Activated naive CD8-positive, alpha-beta T cell treated with anti-CD3 and anti-CD28 coated beads, Interleukin-2, amount 10 ng/mL, durations not matched to agents 7 days and 5 days (primary cell): ENCODE results near the gene PIM2. TPM values are rescaled to one million over a fixed set of nuclear protein-coding genes. Genes with fewer than 3 reads are reported as not detected.
A peak's percentile ranks its signal among the peaks of the same experiment; 100 is the strongest.

ENCODE experiments used
- ATAC-seq: fragments of 150-1000 bp; cut with Tn5 transposase; one replicate; pipeline ENCODE4 v1.10.0; 2021; ENCODE audit warnings: low read depth, moderate library complexity
- POLR2A ChIA-PET: fragments of 350-600 bp; sonication (Branson Sonifier 250); formaldehyde crosslinking; loops from one replicate; lab custom pipeline; 2021; ENCODE audit warnings: antibody characterized with exemption; lab: Charles Lee
- DNase-seq: peaks from one replicate; pipeline ENCODE4 v3.0.0; 2021
- H3K27ac Mint-ChIP-seq: one replicate; pipeline ENCODE4 v1.8.0; 2022; ENCODE audit warnings: mild to moderate bottlenecking, mixed read lengths
- H3K27me3 Mint-ChIP-seq: one replicate; pipeline ENCODE4 v1.8.0; 2022; ENCODE audit warnings: mild to moderate bottlenecking, moderate library complexity, mixed read lengths
- H3K36me3 Mint-ChIP-seq: one replicate; pipeline ENCODE4 v1.8.0; 2021; ENCODE audit warnings: mild to moderate bottlenecking, mixed read lengths
- H3K4me1 Mint-ChIP-seq: one replicate; pipeline ENCODE4 v1.8.0; 2021; ENCODE audit warnings: mixed read lengths
- H3K4me3 Mint-ChIP-seq: one replicate; pipeline ENCODE4 v1.8.0; 2022; ENCODE audit warnings: mild to moderate bottlenecking, moderate library complexity, mixed read lengths
- H3K9me3 Mint-ChIP-seq: one replicate; pipeline ENCODE4 v1.8.0; 2021; ENCODE audit warnings: mixed read lengths
- total RNA-seq, 2 experiments: library from RNA; stranded (reverse); gene quantifications; one replicate each; pipeline ENCODE4 v1.2.3, GENCODE V29; 2021

PIM2 gene
- total RNA-seq, 2 experiments from 2014 or later, result 63.1 to 63.2 TPM

DNA sequence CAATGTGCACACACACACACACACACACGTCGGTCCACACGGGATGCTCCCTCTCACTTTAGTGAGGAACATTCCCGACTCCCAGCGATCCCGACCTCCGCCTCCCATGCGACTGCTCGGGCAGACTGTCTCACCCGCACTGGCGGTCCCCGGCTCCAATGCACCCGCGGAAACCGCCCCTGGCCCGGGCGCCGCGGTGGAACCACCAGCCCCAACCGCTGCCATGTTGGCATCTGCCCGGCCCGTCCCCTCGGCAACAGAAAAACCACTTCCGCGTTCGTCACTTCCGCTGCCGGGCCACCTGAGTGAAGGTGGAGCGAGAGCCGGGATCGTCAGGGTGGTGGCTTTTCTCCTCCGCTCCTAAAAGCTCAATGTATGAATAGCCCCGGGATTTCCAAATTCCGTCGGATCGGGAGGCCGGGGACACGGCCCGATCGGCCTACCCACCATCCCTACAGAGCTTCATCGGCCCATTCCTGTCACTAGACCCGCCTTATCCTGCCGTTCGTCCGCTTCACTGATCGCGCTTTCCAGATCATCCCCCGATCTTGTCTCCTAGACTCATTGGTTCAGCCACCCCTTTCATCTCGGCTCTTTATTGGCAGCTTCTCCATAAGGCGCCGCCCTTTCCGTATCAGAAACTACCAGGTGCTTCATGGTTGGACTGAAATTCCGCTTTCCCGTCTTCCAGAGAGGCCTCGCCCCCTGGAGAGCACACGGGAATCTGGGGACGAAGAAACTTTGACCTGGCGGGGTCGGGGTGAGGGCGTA lies 7.2 kb downstream of the PIM2 start, which contains the start of gene SLC35A2:
TSS of gene SLC35A2 (minus strand) at position 235 of the 771 bp plus-strand sequence. CDS start at position 225, 10 bp downstream.
- peak; percentile 87 for DNase-seq
- ATAC-seq, result peak; percentile 85
- Mint-ChIP-seq H3K27ac (peak within 1 kb of the TSS; percentile 93), H3K9me3 (no peaks in the 10 kb centered on the region), H3K4me3 (peak within 1 kb of the TSS; percentile 93), H3K36me3 (no peaks in the 10 kb centered on the region), H3K4me1 (peaks cover 26% of the 10 kb centered on the region), H3K27me3 (no peaks in the 10 kb centered on the region)
- POLR2A ChIA-PET, result interaction anchor here (0.5 to 3.0 kb wide), 11 partner anchors 14 to 264 kb away, joined by 3 to 21 read pairs (median 5); partner anchors contain the start of genes PQBP1 and TIMM17B

GRCh38 chrX:48910926-48911411 lies 7.9 kb downstream of the PIM2 start:
- H3K9me3 Mint-ChIP-seq, result no peaks in the 10 kb centered on the region
- no peaks in the 10 kb centered on the region for H3K36me3 Mint-ChIP-seq

GRCh38 chrX:48909703-48910294 lies 9.0 kb downstream of the PIM2 start:
- Mint-ChIP-seq H3K4me3 (no peak overlapping the region), H3K27me3 (no peaks in the 10 kb centered on the region), H3K36me3 (no peaks in the 10 kb centered on the region), H3K9me3 (no peaks in the 10 kb centered on the region), H3K27ac (no peak overlapping the region), H3K4me1 (peaks cover 24% of the 10 kb centered on the region)
- POLR2A ChIA-PET, result no interaction called here
- no peak for ATAC-seq
- no peak for DNase-seq

More at GRCh38 chrX:48910926-48911411, 7.9 kb downstream of the PIM2 start:
- peaks cover 26% of the 10 kb centered on the region for H3K4me1 Mint-ChIP-seq
- ATAC-seq (peak; percentile 1), DNase-seq (no peak)
- peak overlapping the region; percentile 93 for H3K4me3 Mint-ChIP-seq
- POLR2A ChIA-PET, result interaction anchor here (1.0 to 3.0 kb wide), 6 partner anchors 13 to 262 kb away, joined by 5 to 21 read pairs (median 10); partner anchors contain the start of genes PQBP1 and TIMM17B
- H3K27me3 Mint-ChIP-seq, result no peaks in the 10 kb centered on the region
- peak overlapping the region; percentile 93 for H3K27ac Mint-ChIP-seq

GRCh38 chrX:48908600-48908999 lies 10.2 kb downstream of the PIM2 start:
- Mint-ChIP-seq H3K4me1 (peaks cover 19% of the 10 kb centered on the region), H3K9me3 (no peaks in the 10 kb centered on the region), H3K27ac (no peak overlapping the region), H3K27me3 (no peaks in the 10 kb centered on the region), H3K4me3 (no peak overlapping the region), H3K36me3 (no peaks in the 10 kb centered on the region)
- DNase-seq (no peak), ATAC-seq (no peak)
- POLR2A ChIA-PET, result no interaction called here

DNA sequence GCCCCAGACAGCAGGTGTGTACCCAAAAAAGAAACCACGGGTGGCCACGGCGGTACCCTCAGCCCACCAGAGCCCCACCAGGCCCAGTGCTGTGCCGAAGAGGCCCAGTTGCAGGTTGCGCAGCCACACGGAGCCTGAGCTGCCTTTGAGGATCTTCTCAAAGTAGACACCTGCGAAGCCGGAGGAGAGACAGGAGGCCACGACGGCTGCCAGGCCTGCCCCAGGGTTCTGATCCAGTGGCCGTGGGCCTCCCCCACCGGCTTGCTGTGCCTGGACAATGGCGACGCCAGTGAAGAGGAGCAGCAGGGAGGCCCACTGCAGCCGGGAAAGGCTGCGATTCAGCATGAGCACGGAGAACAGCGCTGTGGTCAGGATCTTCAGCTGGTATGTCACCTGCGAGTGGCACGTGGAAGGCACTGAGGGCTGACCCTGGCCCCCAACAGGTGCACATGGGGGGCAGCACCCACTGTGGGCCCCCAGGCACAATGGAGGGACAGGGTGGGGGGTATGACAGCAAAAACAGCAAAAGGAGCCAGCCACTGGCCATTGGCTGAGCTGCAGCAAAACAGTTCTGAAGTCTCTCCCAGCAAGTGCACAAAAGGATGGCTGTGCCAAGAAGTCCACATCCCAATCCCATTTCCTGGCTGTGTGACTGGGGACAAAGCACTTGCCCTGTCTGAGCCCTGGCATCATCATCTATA lies 13.6 kb downstream of the PIM2 start:
- DNase-seq, result no peak
- POLR2A ChIA-PET, result no interaction called here
- H3K4me3 Mint-ChIP-seq, result no peak overlapping the region

GRCh38 chrX:48904626-48905025 lies 14.2 kb downstream of the PIM2 start:
- Mint-ChIP-seq H3K9me3 (no peaks in the 10 kb centered on the region), H3K27ac (no peak overlapping the region), H3K4me1 (peaks cover 2% of the 10 kb centered on the region), H3K4me3 (no peak overlapping the region), H3K27me3 (no peaks in the 10 kb centered on the region), H3K36me3 (peaks cover 2% of the 10 kb centered on the region)
- no peak for ATAC-seq
- DNase-seq, result no peak
- POLR2A ChIA-PET, result no interaction called here

More for the DNA sequence above, 13.6 kb downstream of the PIM2 start:
- no peaks in the 10 kb centered on the region for H3K9me3 Mint-ChIP-seq
- H3K4me1 Mint-ChIP-seq, result peaks cover 2% of the 10 kb centered on the region
- no peaks in the 10 kb centered on the region for H3K27me3 Mint-ChIP-seq
- ATAC-seq, result no peak
- no peak overlapping the region for H3K27ac Mint-ChIP-seq
- H3K36me3 Mint-ChIP-seq, result peaks cover 2% of the 10 kb centered on the region

DNA sequence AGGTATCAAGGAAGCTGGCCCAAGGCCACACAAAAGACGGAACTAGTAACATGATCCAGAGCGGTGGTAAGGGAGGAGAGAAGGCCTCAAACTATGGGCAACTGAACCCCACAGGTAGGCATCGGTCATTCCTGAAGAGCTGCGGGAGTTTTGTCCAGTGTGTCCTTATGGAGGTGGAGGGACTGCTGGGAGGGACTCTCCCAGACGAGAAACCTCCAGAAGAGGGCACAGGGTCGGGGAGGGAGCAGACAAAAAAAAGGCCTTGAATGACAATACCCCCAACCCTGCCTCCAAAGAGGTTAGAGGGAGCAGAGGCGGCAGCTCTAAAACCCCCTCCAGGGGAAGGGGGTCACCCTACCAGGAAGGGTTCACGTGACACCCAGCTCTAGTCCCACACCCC lies 14.6 kb downstream of the PIM2 start:
- Mint-ChIP-seq H3K4me3 (no peak overlapping the region), H3K27me3 (no peaks in the 10 kb centered on the region), H3K9me3 (no peaks in the 10 kb centered on the region), H3K36me3 (peaks cover 2% of the 10 kb centered on the region), H3K4me1 (peaks cover 2% of the 10 kb centered on the region), H3K27ac (no peak overlapping the region)
- DNase-seq, result no peak
- no peak for ATAC-seq
- POLR2A ChIA-PET, result no interaction called here

GRCh38 chrX:48903290-48903689 lies 15.5 kb downstream of the PIM2 start:
- no peak overlapping the region for H3K27ac Mint-ChIP-seq
- no peaks in the 10 kb centered on the region for H3K9me3 Mint-ChIP-seq
- no peak for DNase-seq
- H3K4me3 Mint-ChIP-seq, result no peak overlapping the region
- H3K4me1 Mint-ChIP-seq, result no peaks in the 10 kb centered on the region
- ATAC-seq, result no peak
- peaks cover 2% of the 10 kb centered on the region for H3K36me3 Mint-ChIP-seq
- POLR2A ChIA-PET, result no interaction called here
- H3K27me3 Mint-ChIP-seq, result no peaks in the 10 kb centered on the region

DNA sequence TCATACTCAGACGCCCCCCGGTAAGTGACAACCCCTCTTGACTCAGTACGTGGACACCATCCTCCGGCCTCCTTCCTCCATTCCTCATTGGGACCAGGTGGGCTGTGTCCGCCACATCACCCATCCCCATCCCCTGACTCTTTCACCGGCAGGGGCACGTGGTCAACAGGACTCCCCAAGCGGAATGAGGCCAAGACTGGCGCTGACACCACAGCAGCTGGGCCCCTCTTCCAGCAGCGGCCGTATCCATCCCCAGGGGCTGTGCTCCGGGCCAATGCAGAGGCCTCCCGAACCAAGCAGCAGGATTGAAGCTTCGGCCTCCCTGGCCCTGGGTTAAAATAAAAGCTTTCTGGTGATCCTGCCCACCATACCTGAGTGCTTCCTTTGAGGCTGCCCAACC lies 16.0 kb downstream of the PIM2 start:
- Mint-ChIP-seq H3K4me1 (no peaks in the 10 kb centered on the region), H3K9me3 (no peaks in the 10 kb centered on the region), H3K27ac (no peak overlapping the region), H3K27me3 (no peaks in the 10 kb centered on the region), H3K4me3 (no peak overlapping the region), H3K36me3 (peaks cover 2% of the 10 kb centered on the region)
- POLR2A ChIA-PET, result no interaction called here
- ATAC-seq, result no peak
- no peak for DNase-seq

- peaks cover 2% of the 10 kb centered on the region for H3K36me3 Mint-ChIP-seq
- no peaks in the 10 kb centered on the region for H3K27me3 Mint-ChIP-seq
- H3K9me3 Mint-ChIP-seq, result no peaks in the 10 kb centered on the region
- no peak for DNase-seq
- H3K4me3 Mint-ChIP-seq, result no peak overlapping the region
- no peak overlapping the region for H3K27ac Mint-ChIP-seq
- POLR2A ChIA-PET, result no interaction called here
- no peak for ATAC-seq
- H3K4me1 Mint-ChIP-seq, result no peaks in the 10 kb centered on the region
Measured at GRCh38 chrX:48902135-48902534, 16.7 kb downstream of the PIM2 start.

DNA sequence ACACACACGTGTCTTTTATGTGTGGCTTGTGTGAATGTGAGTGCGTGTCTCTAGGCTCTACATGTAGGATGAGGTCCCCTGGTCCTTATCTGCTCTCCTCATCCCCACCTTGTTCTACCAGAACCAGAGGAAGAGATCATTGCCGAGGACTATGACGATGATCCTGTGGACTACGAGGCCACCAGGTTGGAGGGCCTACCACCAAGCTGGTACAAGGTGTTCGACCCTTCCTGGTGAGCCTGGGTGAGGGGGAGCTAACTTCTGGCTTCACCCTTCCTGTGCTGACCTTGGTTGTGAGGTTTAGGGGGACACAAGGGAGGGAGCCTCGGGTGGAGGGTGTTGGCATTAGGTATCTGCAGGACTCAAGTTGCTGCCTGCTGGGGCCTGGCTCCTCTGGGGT lies 17.8 kb downstream of the PIM2 start:
- DNase-seq (no peak), ATAC-seq (no peak)
- Mint-ChIP-seq H3K4me1 (peaks cover 5% of the 10 kb centered on the region), H3K27ac (no peak overlapping the region), H3K27me3 (no peaks in the 10 kb centered on the region), H3K9me3 (no peaks in the 10 kb centered on the region), H3K4me3 (no peak overlapping the region), H3K36me3 (peaks cover 2% of the 10 kb centered on the region)
- POLR2A ChIA-PET, result no interaction called here

- no peak overlapping the region for H3K27ac Mint-ChIP-seq
- no peaks in the 10 kb centered on the region for H3K9me3 Mint-ChIP-seq
- H3K4me3 Mint-ChIP-seq, result peak overlapping the region; percentile 37
- ATAC-seq, result no peak
- no peak for DNase-seq
- POLR2A ChIA-PET, result interaction anchor here (1.8 kb wide), 2 partner anchors 13 to 41 kb away, joined by 8 to 21 read pairs; partner anchors contain the start of gene SLC35A2
- peaks cover 3% of the 10 kb centered on the region for H3K36me3 Mint-ChIP-seq
- peaks cover 8% of the 10 kb centered on the region for H3K4me1 Mint-ChIP-seq
- H3K27me3 Mint-ChIP-seq, result no peaks in the 10 kb centered on the region
Measured at GRCh38 chrX:48899078-48899410, 19.8 kb downstream of the PIM2 start.

DNA sequence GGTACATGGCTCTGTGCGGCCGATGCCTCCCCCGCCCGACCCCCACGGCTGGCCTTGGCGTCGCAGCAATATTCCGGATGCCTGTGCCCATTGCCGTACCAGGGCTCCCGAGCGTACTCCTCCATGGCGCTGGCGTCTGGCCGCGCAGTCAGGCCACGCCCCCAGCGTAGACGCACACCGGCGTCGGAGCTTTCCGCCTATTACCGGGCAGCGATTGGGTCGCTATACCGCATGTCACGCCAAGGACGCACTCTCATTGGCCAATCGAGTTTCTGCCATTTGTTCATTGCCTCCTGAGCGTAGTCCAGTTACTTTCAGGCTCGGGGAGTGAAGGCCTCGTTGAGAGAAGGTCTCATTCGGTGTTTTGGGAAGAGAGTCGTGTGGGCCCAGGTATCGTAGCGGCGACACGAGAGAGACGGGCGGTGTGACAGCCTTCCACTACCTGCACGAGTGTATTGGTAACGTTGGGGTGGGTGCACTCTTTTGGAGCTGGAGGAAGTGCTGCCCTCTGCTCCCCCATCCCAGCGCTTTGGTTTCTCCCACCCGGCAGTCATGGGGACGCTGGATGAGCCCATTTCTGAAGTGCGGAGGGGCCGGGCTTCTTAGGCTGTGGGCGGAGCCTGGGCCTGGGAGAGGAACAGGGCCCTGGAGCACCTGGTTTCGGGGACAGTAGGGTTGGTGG lies 21.1 kb downstream of the PIM2 start, which contains the start of the genes PQBP1 and TIMM17B:
TSS of gene PQBP1 (plus strand) at position 306 of the 682 bp plus-strand sequence. CDS start 580 bp downstream, outside the sequence.
TSS of gene TIMM17B (minus strand) at position 144 of the 682 bp plus-strand sequence. CDS start at position 125, 19 bp downstream.
- POLR2A ChIA-PET, result interaction anchor here (0.6 to 1.9 kb wide), 12 partner anchors 14 to 429 kb away, joined by 3 to 21 read pairs (median 4); partner anchors contain the start of genes GRIPAP1, HDAC6, PLP2 and SLC35A2
- peaks cover 8% of the 10 kb centered on the region for H3K4me1 Mint-ChIP-seq
- ATAC-seq, result peak; percentile 92
- peak within 1 kb of the TSS; percentile 100 for H3K27ac Mint-ChIP-seq
- peaks cover 6% of the 10 kb centered on the region for H3K36me3 Mint-ChIP-seq
- H3K4me3 Mint-ChIP-seq, result peak within 1 kb of the TSS; percentile 99
- H3K27me3 Mint-ChIP-seq, result no peaks in the 10 kb centered on the region
- no peaks in the 10 kb centered on the region for H3K9me3 Mint-ChIP-seq
- DNase-seq, result peak; percentile 85
